SK-N-MC (cell line): ENCODE data around the gene GRIK3.

Source experiments
- DNase-seq: peaks from one replicate; pipeline ENCODE4 v3.0.0-alpha.2; 2011; ENCODE audit warnings: low read depth, low spot score
- H3K27ac ChIP-seq: fragments of 200-600 bp; sonication (generic); 2 replicates; pipeline ENCODE4 v1.5.1; 2016; ENCODE audit warnings: mixed run types
- H3K36me3 ChIP-seq: fragments of 200-600 bp; sonication (generic); 2 replicates; pipeline ENCODE4 v1.6.1; 2017; ENCODE audit warnings: antibody characterized with exemption, low read length, mixed read lengths; ENCODE audit not compliant: insufficient read depth
- H3K4me3 ChIP-seq: fragments of 200-600 bp; sonication (generic); 2 replicates; pipeline ENCODE4 v1.5.1; 2016
- H3K9ac ChIP-seq: fragments of 200-600 bp; sonication (generic); 2 replicates; pipeline ENCODE4 v1.8.0; 2017; ENCODE audit warnings: mixed run types, mixed read lengths; ENCODE audit not compliant: insufficient read length
- H3K9me3 ChIP-seq: fragments of 200-600 bp; sonication (generic); 2 replicates; pipeline ENCODE4 v1.6.1; 2017; ENCODE audit warnings: low read depth, mild to moderate bottlenecking, antibody characterized with exemption, low read length, moderate library complexity, mixed read lengths
- EZH2 ChIP-seq: fragments of 200-600 bp; sonication (generic); IDR thresholded peaks from one replicate; pipeline ENCODE4 v1.6.1; 2017; ENCODE audit warnings: antibody characterized with exemption
- FOXP2 ChIP-seq: optimal IDR thresholded peaks from 2 replicates; pipeline ENCODE3; 2011; ENCODE audit warnings: mild to moderate bottlenecking, moderate library complexity; ENCODE audit not compliant: insufficient read depth; ENCODE audit errors: extremely low read length, control extremely low read depth
- POLR2AphosphoS5 ChIP-seq: IDR thresholded peaks from 2 replicates; pipeline ENCODE4 v1.6.1; 2012; ENCODE audit warnings: mild to moderate bottlenecking, low read depth, low read length, borderline replicate concordance

Gene GRIK3

DNA sequence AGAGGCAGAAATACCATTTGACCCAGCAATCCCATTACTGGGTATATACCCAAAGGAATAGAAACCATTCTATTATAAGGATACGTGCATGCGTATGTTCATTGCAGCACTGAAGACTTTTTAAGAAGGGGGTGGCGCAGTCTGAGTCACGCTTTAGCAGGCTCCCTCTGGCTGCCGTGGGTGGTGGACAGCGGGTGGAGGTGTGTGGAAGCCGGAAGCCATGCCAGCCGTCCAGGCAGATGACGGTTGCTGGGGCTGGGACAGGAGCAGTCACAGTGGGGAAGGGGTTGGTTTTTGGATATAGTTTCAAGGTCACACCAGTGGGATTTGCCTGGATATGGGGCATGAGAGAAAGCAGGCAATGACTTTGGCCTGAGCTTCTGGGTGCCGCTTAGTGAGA is 270.5 kb downstream of the GRIK3 start:
- TF ChIP-seq FOXP2 (no peak), EZH2 (no peak), POLR2AphosphoS5 (no peak)
- Histone ChIP-seq H3K9me3 (no peaks in the 10 kb centered on the region), H3K27ac (no peak overlapping the region), H3K9ac (no peak overlapping the region), H3K4me3 (no peak overlapping the region), H3K36me3 (no peaks in the 10 kb centered on the region)
- DNase-seq, result no peak

DNA sequence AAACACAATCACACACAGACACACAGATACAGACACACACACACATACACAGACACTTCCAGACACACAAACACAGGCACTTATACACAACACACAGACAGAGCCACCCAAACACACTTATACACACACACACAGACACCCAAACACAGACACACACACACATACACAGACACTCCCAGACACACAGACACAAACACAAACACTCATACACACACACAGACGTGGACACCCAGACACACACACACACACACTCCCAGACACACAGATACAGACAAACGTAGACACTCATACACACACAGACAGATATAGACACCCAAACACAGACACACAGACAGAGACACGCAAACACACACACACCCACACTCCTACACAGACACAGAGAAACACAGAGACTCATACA is 272.1 kb downstream of the GRIK3 start:
- no peak overlapping the region for H3K27ac ChIP-seq
- DNase-seq, result no peak
- TF ChIP-seq EZH2 (no peak), FOXP2 (no peak), POLR2AphosphoS5 (no peak)
- H3K36me3 ChIP-seq, result no peaks in the 10 kb centered on the region
- no peak overlapping the region for H3K4me3 ChIP-seq
- H3K9ac ChIP-seq, result no peak overlapping the region
- no peaks in the 10 kb centered on the region for H3K9me3 ChIP-seq

DNA sequence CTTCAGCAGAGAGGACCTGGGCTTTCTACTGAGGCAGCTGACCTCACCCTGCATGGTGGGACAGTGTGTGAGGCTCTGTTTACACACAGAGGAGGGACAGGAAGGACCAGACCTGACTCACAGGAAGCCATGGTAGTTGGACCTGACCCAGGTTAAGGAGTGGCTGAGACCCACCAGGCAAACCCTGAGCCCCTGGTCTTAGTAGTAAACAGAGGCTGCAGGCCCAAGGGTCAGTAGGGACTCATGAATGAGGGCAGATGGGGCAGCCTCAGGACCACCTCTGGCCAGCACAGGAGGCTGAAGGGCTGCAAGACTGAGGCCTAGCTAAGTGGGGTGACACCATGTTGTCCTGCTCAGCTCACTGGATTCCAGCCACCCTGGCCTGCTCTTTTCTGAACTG is 273.2 kb downstream of the GRIK3 start:
- Histone ChIP-seq H3K4me3 (no peak overlapping the region), H3K27ac (no peak overlapping the region), H3K36me3 (no peaks in the 10 kb centered on the region), H3K9ac (no peak overlapping the region), H3K9me3 (no peaks in the 10 kb centered on the region)
- DNase-seq, result no peak
- no peak for TF ChIP-seq POLR2AphosphoS5
- TF ChIP-seq EZH2, result no peak
- no peak for TF ChIP-seq FOXP2

DNA sequence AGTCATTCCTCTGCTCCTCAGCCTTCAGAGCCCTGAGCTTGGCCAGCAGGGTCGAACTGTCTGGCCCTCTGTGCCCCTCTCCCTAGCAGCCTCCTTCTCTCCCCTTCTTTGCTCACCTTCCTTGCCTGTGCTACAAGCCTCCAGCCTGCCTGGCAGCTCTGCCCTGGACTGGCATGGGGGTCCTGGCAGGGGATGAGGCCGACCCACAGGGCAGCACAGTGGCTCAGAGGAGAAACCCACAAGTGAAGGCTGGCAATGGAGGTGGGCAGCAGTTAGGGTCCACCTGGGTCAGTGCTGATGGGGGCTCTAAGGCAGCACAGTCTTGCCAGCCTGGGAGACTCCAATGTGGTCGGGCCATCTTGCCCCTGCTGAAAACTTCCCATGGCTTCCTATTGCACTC is 274.2 kb downstream of the GRIK3 start:
- TF ChIP-seq FOXP2, result no peak
- no peak for TF ChIP-seq POLR2AphosphoS5
- no peak for TF ChIP-seq EZH2
- no peaks in the 10 kb centered on the region for H3K36me3 ChIP-seq

GRCh38 chr1:36759355-36759754 is 275.0 kb downstream of the GRIK3 start:
- Histone ChIP-seq H3K36me3 (no peaks in the 10 kb centered on the region), H3K9me3 (no peaks in the 10 kb centered on the region), H3K27ac (no peak overlapping the region), H3K4me3 (no peak overlapping the region), H3K9ac (no peak overlapping the region)
- DNase-seq, result no peak
- TF ChIP-seq EZH2 (no peak), FOXP2 (no peak), POLR2AphosphoS5 (no peak)

More for the DNA sequence above, 274.2 kb downstream of the GRIK3 start:
- Histone ChIP-seq H3K9ac (no peak overlapping the region), H3K27ac (no peak overlapping the region), H3K4me3 (no peak overlapping the region), H3K9me3 (no peaks in the 10 kb centered on the region)
- no peak for DNase-seq

DNA sequence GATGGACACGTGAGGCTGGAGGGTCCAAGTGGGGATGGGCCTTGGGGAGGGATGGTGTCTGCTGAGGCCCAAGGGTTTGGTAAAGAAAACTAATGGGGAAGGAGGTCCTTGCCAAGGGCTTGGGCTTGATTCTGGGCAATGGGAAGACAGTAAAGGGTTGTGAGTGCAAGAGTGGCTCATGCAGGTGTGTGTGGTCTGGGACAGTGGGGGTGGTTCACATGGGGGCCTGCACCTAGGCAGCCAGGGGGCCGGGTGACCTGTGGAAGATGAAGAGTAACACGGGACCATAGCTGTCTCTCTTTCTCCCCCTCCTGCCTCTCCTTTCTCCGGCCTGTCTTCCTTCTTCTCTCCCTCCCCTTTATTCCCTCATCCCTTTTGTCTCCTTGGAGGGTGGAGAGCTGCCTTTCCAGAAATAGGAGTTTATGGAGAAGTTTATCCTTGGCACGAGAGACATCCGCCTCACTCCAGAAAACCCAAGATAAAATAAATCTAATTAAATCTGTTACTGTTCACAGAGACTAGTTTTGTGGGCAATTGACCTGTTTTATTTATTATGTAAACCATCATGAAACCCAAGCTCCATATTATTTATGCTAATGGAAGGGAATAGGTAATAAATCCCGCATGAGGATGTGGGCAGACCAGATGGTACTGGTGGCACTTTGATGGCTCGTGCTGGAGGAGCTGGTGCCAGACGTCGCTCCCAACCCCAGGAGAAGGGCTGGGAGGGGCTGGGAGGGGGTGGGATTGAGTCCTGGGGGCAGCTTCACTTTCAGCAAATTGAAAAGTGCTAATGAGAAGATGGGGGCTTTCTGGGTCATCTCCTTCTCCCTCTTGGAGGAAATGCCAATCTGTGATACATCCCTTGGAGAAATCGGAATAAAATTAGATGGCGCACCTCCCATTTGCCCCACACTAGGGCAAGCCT is 278.7 kb downstream of the GRIK3 start:
- no peaks in the 10 kb centered on the region for H3K9me3 ChIP-seq
- H3K9ac ChIP-seq, result no peak overlapping the region
- H3K36me3 ChIP-seq, result no peaks in the 10 kb centered on the region
- H3K27ac ChIP-seq, result no peak overlapping the region
- H3K4me3 ChIP-seq, result no peak overlapping the region
- DNase-seq, result no peak
- TF ChIP-seq FOXP2, result no peak
- TF ChIP-seq POLR2AphosphoS5, result no peak
- TF ChIP-seq EZH2, result no peak

DNA sequence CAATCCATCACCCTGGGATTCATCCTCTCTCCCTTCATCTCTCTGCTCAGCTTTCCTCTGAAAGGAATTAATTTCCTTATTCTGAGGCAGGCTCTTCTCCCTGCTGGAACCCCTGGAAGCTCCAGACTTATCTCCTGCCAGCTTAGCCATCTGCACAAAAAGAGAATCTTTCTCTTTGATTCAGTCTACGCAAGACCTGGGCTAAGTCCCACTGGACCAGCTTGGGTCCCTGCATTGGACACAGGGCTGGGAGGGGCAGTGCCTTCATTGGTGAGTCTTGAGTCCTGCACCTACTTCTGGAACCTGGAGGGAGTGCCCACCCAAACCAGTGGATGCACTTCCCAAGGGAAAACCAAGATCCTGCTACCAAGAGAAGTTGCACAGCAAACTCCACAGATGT is 279.9 kb downstream of the GRIK3 start:
- Histone ChIP-seq H3K36me3 (no peaks in the 10 kb centered on the region), H3K9ac (no peak overlapping the region), H3K4me3 (no peak overlapping the region), H3K27ac (no peak overlapping the region), H3K9me3 (no peaks in the 10 kb centered on the region)
- TF ChIP-seq POLR2AphosphoS5, result no peak
- no peak for TF ChIP-seq FOXP2
- no peak for TF ChIP-seq EZH2
- DNase-seq, result no peak

DNA sequence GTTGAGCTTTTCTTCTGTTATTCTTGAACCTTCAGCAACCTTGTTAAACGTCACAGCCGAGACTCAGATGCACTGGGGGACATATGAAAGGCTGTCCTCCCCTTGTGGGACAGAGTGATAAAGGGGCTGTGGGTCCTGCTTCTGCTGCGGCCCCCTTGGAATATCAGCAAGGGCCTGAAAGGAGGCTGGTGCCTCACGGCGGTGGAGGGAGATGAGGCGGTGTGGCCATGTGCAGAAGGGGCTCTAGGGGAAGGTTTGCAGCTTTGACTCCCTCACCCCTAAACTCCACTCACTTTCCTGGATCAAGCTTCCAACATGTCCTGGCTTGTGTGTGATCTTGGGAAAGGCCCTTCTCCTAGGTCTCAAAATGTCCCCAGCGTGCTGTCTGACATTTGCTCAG is 280.9 kb downstream of the GRIK3 start:
- Histone ChIP-seq H3K9ac (no peak overlapping the region), H3K27ac (no peak overlapping the region), H3K9me3 (no peaks in the 10 kb centered on the region), H3K4me3 (no peak overlapping the region), H3K36me3 (no peaks in the 10 kb centered on the region)
- TF ChIP-seq EZH2 (no peak), POLR2AphosphoS5 (no peak), FOXP2 (no peak)
- DNase-seq, result no peak

GRCh38 chr1:36752891-36753361 is 281.4 kb downstream of the GRIK3 start:
- no peak overlapping the region for H3K9ac ChIP-seq
- no peak for TF ChIP-seq EZH2
- no peak for TF ChIP-seq FOXP2
- no peak for TF ChIP-seq POLR2AphosphoS5

More at GRCh38 chr1:36752891-36753361, 281.4 kb downstream of the GRIK3 start:
- Histone ChIP-seq H3K27ac (no peak overlapping the region), H3K4me3 (no peak overlapping the region), H3K9me3 (no peaks in the 10 kb centered on the region), H3K36me3 (no peaks in the 10 kb centered on the region)
- no peak for DNase-seq
